Kidney (tissue), 14 donors: ENCODE data around the gene OR2A25. TPM values are rescaled to one million over a fixed set of nuclear protein-coding genes. Genes with fewer than 3 reads are reported as not detected.

Experiments
- DNase-seq, 5 donors: peaks; one replicate each; pipeline ENCODE4 v3.0.0-alpha.2; 2013 to 2020
- FAIRE-seq: peaks from 2 replicates; lab custom pipeline; 2012; peaks lifted over from hg19 to GRCh38; lab: Jason Lieb, UNC
- H3K27ac ChIP-seq, 2 donors: one replicate each; pipeline ENCODE4 v1.7.0; 2013; ENCODE audit warnings: low read depth in 2 of 2, low read length in 2 of 2, inconsistent platforms in 1 of 2
- H3K27me3 ChIP-seq: one replicate; pipeline ENCODE4 v1.7.1; 2013; ENCODE audit warnings: low read length, inconsistent platforms; ENCODE audit not compliant: control insufficient read depth, insufficient read depth
- H3K36me3 ChIP-seq, 3 donors: one replicate each; pipeline versions ENCODE4 v1.7.0 to v1.7.1; 2013; ENCODE audit warnings: low read length in 3 of 3, control low read depth in 1 of 3, inconsistent platforms in 1 of 3; ENCODE audit not compliant: insufficient read depth in 3 of 3, control insufficient read depth in 2 of 3
- H3K4me1 ChIP-seq, 3 donors: one replicate each; pipeline versions ENCODE4 v1.7.0 to v1.7.1; 2013; ENCODE audit warnings: low read length in 3 of 3, inconsistent platforms in 1 of 3, low read depth in 1 of 3; ENCODE audit not compliant: control insufficient read depth in 2 of 3, insufficient read depth in 2 of 3
- H3K4me3 ChIP-seq, 3 donors: one replicate each; pipeline versions ENCODE4 v1.7.0 to v1.8.1; 2013; ENCODE audit warnings: low read length in 3 of 3, control low read depth in 1 of 3, inconsistent platforms in 1 of 3
- H3K9ac ChIP-seq, 3 donors: one replicate each; pipeline versions ENCODE4 v1.7.0 to v1.7.1; 2013; ENCODE audit warnings: low read length in 3 of 3, control low read depth in 1 of 3, inconsistent platforms in 1 of 3
- H3K9me3 ChIP-seq, 3 donors: one replicate each; pipeline versions ENCODE4 v1.7.0 to v1.7.1; 2013; ENCODE audit warnings: low read length in 3 of 3, control low read depth in 1 of 3, inconsistent platforms in 1 of 3; ENCODE audit not compliant: control insufficient read depth in 2 of 3, insufficient read depth in 1 of 3
- intact Hi-C: fragments of 100-400 bp; cut with DNase I; formaldehyde crosslinking; loops from one replicate; pipeline ENCODE4 v1.11.1; 2022
- polyA plus RNA-seq: library from polyadenylated mRNA; stranded (reverse); fragments of 350-450 nt; fragmentation: Illumina TruSeq; extraction: RNeasy Lipid Tissue Mini Kit (QIAGEN cat#74804); gene quantifications from one replicate; pipeline ENCODE4 v1.2.3, GENCODE V29; 2014; ENCODE audit warnings: low read depth, low replicate concordance; ENCODE audit not compliant: insufficient read depth
- total RNA-seq: library from RNA; stranded (reverse); fragmentation: NEBNext Ultra II Directional; extraction: Animal tissue kit (Norgen Biotek cat#: 25700); gene quantifications from one replicate; pipeline ENCODE4 v1.2.1, GENCODE V29; 2021
- TF ChIP-seq, protein P1 (sequence below): IDR thresholded peaks from 3 replicates; pipeline ENCODE4 v1.5.1; 2012; ENCODE audit warnings: mild to moderate bottlenecking, moderate library complexity, borderline replicate concordance; ENCODE audit not compliant: insufficient read depth; ENCODE audit errors: extremely low read depth
- donor health status: control.
- donor health status: control.
- donor health status: control.
- donor health status: control.
- donor health status: control.
- donor health status: DM: yes; HTN: yes; CAD: no.
- donor health status: Normal renal cell carcinoma (clear cell type).

The OR2A25 gene
- total and polyA plus RNA-seq, 2 donors from 2014 or later, result not detected

DNA sequence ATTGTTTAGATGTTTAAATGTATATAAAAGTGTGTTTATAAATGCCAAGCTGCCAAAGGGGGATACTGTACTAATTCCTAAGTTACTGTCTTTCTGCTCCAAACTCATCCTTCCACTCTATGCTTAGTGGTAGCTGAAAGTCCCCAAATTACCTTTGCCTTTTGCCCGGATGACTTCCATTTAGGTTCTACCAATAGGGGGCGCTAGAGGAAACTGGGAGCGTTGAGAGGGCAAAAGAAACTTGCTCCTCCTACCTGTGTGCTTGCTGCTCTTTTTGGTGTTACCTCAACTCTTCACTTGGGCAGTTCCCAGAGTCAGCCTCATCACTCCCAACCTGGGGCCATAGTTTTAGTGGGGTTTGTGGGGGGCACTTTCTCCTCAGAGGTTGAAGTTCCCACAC lies 5.9 kb upstream of the OR2A25 start:
- FAIRE-seq, result no peak

DNA sequence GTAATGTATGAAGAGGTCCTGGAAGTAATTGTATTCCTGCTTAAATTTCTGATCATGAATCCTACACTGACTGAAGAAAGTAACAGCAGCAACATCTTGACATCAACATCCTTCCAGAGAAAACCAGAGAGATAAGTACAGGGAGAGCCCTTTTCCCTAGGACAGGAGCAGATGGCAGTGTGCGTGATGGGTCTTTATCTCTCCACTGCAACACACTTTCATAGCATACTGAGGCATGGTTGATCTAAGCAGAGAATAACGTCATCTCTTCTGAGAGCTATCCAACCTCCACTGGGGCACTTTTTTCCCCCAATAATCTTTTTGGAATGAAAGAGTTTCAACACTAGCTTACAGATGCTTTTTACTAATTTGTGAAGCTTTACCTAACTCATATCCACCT lies 342 bp downstream of the OR2A25 start:
- H3K4me1 ChIP-seq, result no peaks in the 10 kb centered on the region
- H3K4me3 ChIP-seq, result no peak overlapping the region
- H3K9ac ChIP-seq, result no peak overlapping the region
- no peaks in the 10 kb centered on the region for H3K36me3 ChIP-seq
- no peak overlapping the region for H3K27ac ChIP-seq
- TF ChIP-seq, protein P1, sequence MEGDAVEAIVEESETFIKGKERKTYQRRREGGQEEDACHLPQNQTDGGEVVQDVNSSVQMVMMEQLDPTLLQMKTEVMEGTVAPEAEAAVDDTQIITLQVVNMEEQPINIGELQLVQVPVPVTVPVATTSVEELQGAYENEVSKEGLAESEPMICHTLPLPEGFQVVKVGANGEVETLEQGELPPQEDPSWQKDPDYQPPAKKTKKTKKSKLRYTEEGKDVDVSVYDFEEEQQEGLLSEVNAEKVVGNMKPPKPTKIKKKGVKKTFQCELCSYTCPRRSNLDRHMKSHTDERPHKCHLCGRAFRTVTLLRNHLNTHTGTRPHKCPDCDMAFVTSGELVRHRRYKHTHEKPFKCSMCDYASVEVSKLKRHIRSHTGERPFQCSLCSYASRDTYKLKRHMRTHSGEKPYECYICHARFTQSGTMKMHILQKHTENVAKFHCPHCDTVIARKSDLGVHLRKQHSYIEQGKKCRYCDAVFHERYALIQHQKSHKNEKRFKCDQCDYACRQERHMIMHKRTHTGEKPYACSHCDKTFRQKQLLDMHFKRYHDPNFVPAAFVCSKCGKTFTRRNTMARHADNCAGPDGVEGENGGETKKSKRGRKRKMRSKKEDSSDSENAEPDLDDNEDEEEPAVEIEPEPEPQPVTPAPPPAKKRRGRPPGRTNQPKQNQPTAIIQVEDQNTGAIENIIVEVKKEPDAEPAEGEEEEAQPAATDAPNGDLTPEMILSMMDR, result no peak
- DNase-seq, result no peak
- FAIRE-seq, result no peak
- intact Hi-C loops, result no loop called here
- no peaks in the 10 kb centered on the region for H3K27me3 ChIP-seq
- H3K9me3 ChIP-seq, result no peaks in the 10 kb centered on the region

More for the DNA sequence above, 5.9 kb upstream of the OR2A25 start:
- TF ChIP-seq, protein P1, result no peak
- H3K27me3 ChIP-seq, result no peaks in the 10 kb centered on the region
- H3K4me3 ChIP-seq, result no peak overlapping the region
- no peak for DNase-seq
- no peaks in the 10 kb centered on the region for H3K36me3 ChIP-seq
- H3K27ac ChIP-seq, result no peak overlapping the region
- H3K9ac ChIP-seq, result no peak overlapping the region
- intact Hi-C loops, result no loop called here
- H3K9me3 ChIP-seq, result no peaks in the 10 kb centered on the region
- H3K4me1 ChIP-seq, result no peaks in the 10 kb centered on the region

DNA sequence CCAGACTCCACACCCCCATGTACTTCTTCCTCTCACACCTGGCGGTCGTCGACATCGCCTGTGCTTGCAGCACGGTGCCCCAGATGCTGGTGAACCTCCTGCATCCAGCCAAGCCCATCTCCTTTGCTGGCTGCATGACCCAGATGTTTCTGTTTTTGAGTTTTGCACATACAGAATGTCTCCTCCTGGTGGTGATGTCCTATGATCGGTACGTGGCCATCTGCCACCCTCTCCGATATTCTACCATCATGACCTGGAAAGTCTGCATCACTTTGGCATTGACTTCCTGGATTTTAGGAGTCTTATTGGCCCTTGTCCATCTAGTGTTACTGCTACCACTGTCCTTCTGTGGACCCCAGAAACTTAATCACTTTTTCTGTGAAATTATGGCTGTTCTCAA lies 4.8 kb downstream of the OR2A25 start:
- FAIRE-seq, result no peak
- no peaks in the 10 kb centered on the region for H3K36me3 ChIP-seq
- intact Hi-C loops, result no loop called here
- H3K4me3 ChIP-seq, result no peak overlapping the region
- no peaks in the 10 kb centered on the region for H3K4me1 ChIP-seq
- no peak overlapping the region for H3K27ac ChIP-seq
- H3K27me3 ChIP-seq, result no peaks in the 10 kb centered on the region
- no peak overlapping the region for H3K9ac ChIP-seq
- TF ChIP-seq, protein P1, result no peak
- no peak for DNase-seq
- H3K9me3 ChIP-seq, result no peaks in the 10 kb centered on the region

- no peak for DNase-seq
- Histone ChIP-seq H3K4me3 (no peak within 1 kb of the TSS), H3K9ac (no peak within 1 kb of the TSS), H3K27me3 (no peaks in the 10 kb centered on the region), H3K4me1 (no peaks in the 10 kb centered on the region), H3K9me3 (peaks cover 0 to 4% (median 0%) of the 10 kb centered on the region in 3 donors), H3K27ac (no peak within 1 kb of the TSS), H3K36me3 (no peaks in the 10 kb centered on the region)
- FAIRE-seq, result no peak
- intact Hi-C loops, result no loop called here
- TF ChIP-seq, protein P1, result no peak
These were observed 16.4 kb downstream of the OR2A25 start, which contains the start of gene OR2A12 for GRCh38 chr7:144085978-144086377. Gene OR2A12, plus strand, starts transcription at chr7:144086278. Its CDS starts 8,830 bp downstream, at chr7:144095108.
